Measurements from ENCODE around the gene TNS3.
A peak's percentile ranks its signal among the peaks of the same experiment; 100 is the strongest.

Gene TNS3

GRCh38 chr7:47535704-47536628 lies 45.9 kb downstream of the TNS3 start:
- H3K27ac Mint-ChIP-seq = no peak overlapping the region
- H3K4me1 Mint-ChIP-seq = no peaks in the 10 kb centered on the region
- H3K4me3 Mint-ChIP-seq = no peak overlapping the region
- no peaks in the 10 kb centered on the region for H3K9me3 Mint-ChIP-seq
- ATAC-seq (no peak), DNase-seq (no peak)
- H3K27me3 Mint-ChIP-seq = peaks cover 51% of the 10 kb centered on the region

- H3K9me3 Mint-ChIP-seq = no peaks in the 10 kb centered on the region
- no peak overlapping the region for H3K4me3 Mint-ChIP-seq
- ATAC-seq (no peak), DNase-seq (no peak)
- H3K27ac Mint-ChIP-seq = no peak overlapping the region
- peaks cover 44% of the 10 kb centered on the region for H3K27me3 Mint-ChIP-seq
- H3K4me1 Mint-ChIP-seq = no peaks in the 10 kb centered on the region
Measured at GRCh38 chr7:47535035-47535703, 46.7 kb downstream of the TNS3 start.

- Mint-ChIP-seq H3K4me3 (no peak overlapping the region), H3K4me1 (no peaks in the 10 kb centered on the region), H3K27ac (no peak overlapping the region), H3K27me3 (peaks cover 40% of the 10 kb centered on the region), H3K9me3 (no peaks in the 10 kb centered on the region)
- ATAC-seq (no peak), DNase-seq (no peak)
Measured at GRCh38 chr7:47534322-47535034, 47.4 kb downstream of the TNS3 start.

GRCh38 chr7:47531584-47532492 lies 50.1 kb downstream of the TNS3 start:
- Mint-ChIP-seq H3K27ac (no peak overlapping the region), H3K4me3 (no peak overlapping the region), H3K27me3 (peaks cover 21% of the 10 kb centered on the region), H3K9me3 (no peaks in the 10 kb centered on the region), H3K4me1 (no peaks in the 10 kb centered on the region)
- no peak for DNase-seq
- ATAC-seq = no peak

GRCh38 chr7:47529826-47530555 lies 51.9 kb downstream of the TNS3 start:
- no peak for ATAC-seq
- no peak overlapping the region for H3K27ac Mint-ChIP-seq

GRCh38 chr7:47529405-47529804 lies 52.5 kb downstream of the TNS3 start:
- Mint-ChIP-seq H3K27me3 (no peaks in the 10 kb centered on the region), H3K4me1 (no peaks in the 10 kb centered on the region), H3K27ac (no peak overlapping the region), H3K9me3 (no peaks in the 10 kb centered on the region), H3K4me3 (no peak overlapping the region)
- ATAC-seq (no peak), DNase-seq (no peak)

More at GRCh38 chr7:47529826-47530555, 51.9 kb downstream of the TNS3 start:
- DNase-seq = no peak
- Mint-ChIP-seq H3K4me3 (no peak overlapping the region), H3K9me3 (no peaks in the 10 kb centered on the region), H3K4me1 (no peaks in the 10 kb centered on the region), H3K27me3 (peaks cover 4% of the 10 kb centered on the region)

- no peak for DNase-seq
- no peak for ATAC-seq
- Mint-ChIP-seq H3K27ac (no peak overlapping the region), H3K27me3 (no peaks in the 10 kb centered on the region), H3K4me1 (no peaks in the 10 kb centered on the region), H3K4me3 (no peak overlapping the region), H3K9me3 (no peaks in the 10 kb centered on the region)
Measured at GRCh38 chr7:47528471-47528870, 53.4 kb downstream of the TNS3 start.

GRCh38 chr7:47526466-47526865 lies 55.4 kb downstream of the TNS3 start:
- Mint-ChIP-seq H3K27ac (no peak overlapping the region), H3K9me3 (no peaks in the 10 kb centered on the region), H3K4me3 (no peak overlapping the region), H3K27me3 (no peaks in the 10 kb centered on the region), H3K4me1 (no peaks in the 10 kb centered on the region)
- ATAC-seq (no peak), DNase-seq (no peak)

GRCh38 chr7:47525066-47525623 lies 56.8 kb downstream of the TNS3 start:
- DNase-seq (no peak), ATAC-seq (no peak)
- H3K27me3 Mint-ChIP-seq = no peaks in the 10 kb centered on the region
- H3K4me3 Mint-ChIP-seq = no peak overlapping the region
- H3K27ac Mint-ChIP-seq = no peak overlapping the region
- H3K9me3 Mint-ChIP-seq = no peaks in the 10 kb centered on the region
- no peaks in the 10 kb centered on the region for H3K4me1 Mint-ChIP-seq

- peak overlapping the region in 1 of 2 donors; percentile 79 for H3K27ac Mint-ChIP-seq
- ATAC-seq = no peak
- no peaks in the 10 kb centered on the region for H3K27me3 Mint-ChIP-seq
- H3K4me1 Mint-ChIP-seq = no peaks in the 10 kb centered on the region
- no peak overlapping the region for H3K4me3 Mint-ChIP-seq
- no peak for DNase-seq
- no peaks in the 10 kb centered on the region for H3K9me3 Mint-ChIP-seq
Measured at GRCh38 chr7:47523401-47523800, 58.5 kb downstream of the TNS3 start.

- H3K9me3 Mint-ChIP-seq = no peaks in the 10 kb centered on the region
- H3K4me1 Mint-ChIP-seq = no peaks in the 10 kb centered on the region
- ATAC-seq (no peak), DNase-seq (no peak)
- H3K27me3 Mint-ChIP-seq = no peaks in the 10 kb centered on the region
- H3K27ac Mint-ChIP-seq = no peak overlapping the region
- no peak overlapping the region for H3K4me3 Mint-ChIP-seq
Measured at GRCh38 chr7:47521816-47522561, 59.9 kb downstream of the TNS3 start.

GRCh38 chr7:47521011-47521795 lies 60.7 kb downstream of the TNS3 start:
- Mint-ChIP-seq H3K9me3 (no peaks in the 10 kb centered on the region), H3K4me3 (no peak overlapping the region), H3K4me1 (no peaks in the 10 kb centered on the region), H3K27me3 (no peaks in the 10 kb centered on the region), H3K27ac (no peak overlapping the region)
- ATAC-seq (no peak), DNase-seq (no peak)

- Mint-ChIP-seq H3K27ac (no peak overlapping the region), H3K4me1 (no peaks in the 10 kb centered on the region), H3K27me3 (no peaks in the 10 kb centered on the region), H3K4me3 (no peak overlapping the region), H3K9me3 (no peaks in the 10 kb centered on the region)
- ATAC-seq = no peak
- DNase-seq = no peak
Measured at GRCh38 chr7:47520406-47520805, 61.5 kb downstream of the TNS3 start.

Measured in stimulated activated naive CD8-positive, alpha-beta T cell treated with anti-CD3 and anti-CD28 coated beads, Interleukin-15, amount 100 ng/mL, for 72 hours (primary cell).